GM20000 (cell line): ENCODE measurements around the gene CHRM5.

Experiments used
- DNase-seq: peaks from one replicate; pipeline ENCODE4 v3.0.0; 2012; ENCODE audit warnings: low spot score
- CTCF ChIP-seq: IDR thresholded peaks from 2 replicates; pipeline ENCODE4 v1.5.1; 2012; ENCODE audit warnings: mild to moderate bottlenecking, control low read depth; ENCODE audit errors: extremely low read depth, missing control alignments

Gene CHRM5

GRCh38 chr15:34076785-34077184 is 108.5 kb downstream of the CHRM5 start:
- no peak for TF ChIP-seq CTCF

GRCh38 chr15:34078900-34079299 is 110.6 kb downstream of the CHRM5 start:
- DNase-seq, result no peak
- no peak for TF ChIP-seq CTCF

More at GRCh38 chr15:34076785-34077184, 108.5 kb downstream of the CHRM5 start:
- no peak for DNase-seq

- no peak for DNase-seq
- TF ChIP-seq CTCF, result no peak
Observed at GRCh38 chr15:34079904-34080303, 111.6 kb downstream of the CHRM5 start.

GRCh38 chr15:34084086-34084485 is 115.8 kb downstream of the CHRM5 start:
- TF ChIP-seq CTCF, result no peak
- DNase-seq, result no peak

- TF ChIP-seq CTCF, result no peak
- DNase-seq, result no peak
Observed at GRCh38 chr15:34085746-34086145, 117.4 kb downstream of the CHRM5 start.

- no peak for TF ChIP-seq CTCF
Observed at GRCh38 chr15:34099914-34100313, 131.6 kb downstream of the CHRM5 start.

GRCh38 chr15:34101366-34102174 is 133.3 kb downstream of the CHRM5 start, which contains the start of the genes EMC7 and PGBD4:
Gene EMC7 (minus strand): TSS chr15:34101862. CDS start chr15:34101839, 23 bp downstream.
Gene PGBD4 (plus strand): TSS chr15:34102083. CDS start chr15:34102532, 449 bp downstream.
- DNase-seq, result peak; percentile 89

More at GRCh38 chr15:34099914-34100313, 131.6 kb downstream of the CHRM5 start:
- DNase-seq, result no peak

More at GRCh38 chr15:34101366-34102174, 133.3 kb downstream of the CHRM5 start, which contains the start of the genes EMC7 and PGBD4:
- TF ChIP-seq CTCF, result no peak
